Body of pancreas (tissue), 4 donors: ENCODE results near the gene CLDN5.

Source experiments
- CTCF ChIP-seq, 7 experiments: fragments of 450-650 bp in 4 of 7; fragments of 200-600 bp in 3 of 7; sonication (generic) in 3 of 7; IDR thresholded peaks; one replicate each; pipeline ENCODE4 v1.5.1; 2016 to 2019; ENCODE audit warnings: antibody characterized with exemption in 7 of 7
- POLR2A ChIP-seq, 3 donors: fragments of 450-650 bp; IDR thresholded peaks; one replicate each; pipeline ENCODE4 v1.6.1; 2016; ENCODE audit warnings: antibody characterized with exemption in 3 of 3, mild to moderate bottlenecking in 2 of 3

- no peak for TF ChIP-seq POLR2A (IDR thresholded peaks at IDR 0.05)
- TF ChIP-seq CTCF (IDR thresholded peaks at IDR 0.05): no peak
Observed at GRCh38 chr22:19488285-19488684, 35.9 kb downstream of the CLDN5 start.
